Ascending aorta (tissue), 2 donors: Measurements from ENCODE around the gene CLN5. TPM values are rescaled to one million over a fixed set of nuclear protein-coding genes. Genes with fewer than 3 reads are reported as not detected.

ENCODE experiments used
- DNase-seq, 2 donors: peaks; one replicate each; pipeline ENCODE4 v3.0.0-alpha.2; 2019; ENCODE audit warnings: low spot score in 2 of 2
- H3K27ac ChIP-seq, 2 donors: fragments of 200-600 bp; sonication (generic); one replicate each; pipeline ENCODE4 v1.5.1; 2016 to 2017; ENCODE audit warnings: mild to moderate bottlenecking in 1 of 2
- H3K27me3 ChIP-seq: fragments of 200-600 bp; sonication (generic); one replicate; pipeline ENCODE4 v1.5.1; 2017
- H3K36me3 ChIP-seq, 2 donors: fragments of 200-600 bp; sonication (generic); one replicate each; pipeline ENCODE4 v1.5.1; 2016
- H3K4me1 ChIP-seq, 2 donors: fragments of 200-600 bp; sonication (generic); one replicate each; pipeline ENCODE4 v1.5.1; 2016 to 2017; ENCODE audit warnings: mild to moderate bottlenecking in 1 of 2
- H3K4me3 ChIP-seq, 2 donors: fragments of 200-600 bp; sonication (generic); one replicate each; pipeline ENCODE4 v1.5.1; 2016 to 2017; ENCODE audit warnings: mild to moderate bottlenecking in 1 of 2
- H3K9me3 ChIP-seq, 2 donors: fragments of 200-600 bp; sonication (generic); one replicate each; pipeline ENCODE4 v1.5.1; 2016
- intact Hi-C: fragments of 100-400 bp; cut with DNase I; formaldehyde crosslinking; loops from one replicate; pipeline ENCODE4 v1.15.1; 2023
- total RNA-seq: library from RNA; depleted of rRNA; stranded (reverse); fragments of >200 nt; gene quantifications from one replicate; pipeline ENCODE4 v1.1.0, GENCODE V29; 2016
- TF ChIP-seq, protein P1 (sequence below), 3 experiments: fragments of 200-600 bp in 2 of 3; fragments of 450-650 bp in 1 of 3; sonication (generic) in 2 of 3; IDR thresholded peaks; one replicate each; pipeline ENCODE4 v1.5.1; 2016 to 2019; ENCODE audit warnings: antibody characterized with exemption in 3 of 3, mild to moderate bottlenecking in 1 of 3, moderate library complexity in 1 of 3

Gene CLN5
- total RNA-seq, 1 donor from 2014 or later: 2.0 TPM

DNA sequence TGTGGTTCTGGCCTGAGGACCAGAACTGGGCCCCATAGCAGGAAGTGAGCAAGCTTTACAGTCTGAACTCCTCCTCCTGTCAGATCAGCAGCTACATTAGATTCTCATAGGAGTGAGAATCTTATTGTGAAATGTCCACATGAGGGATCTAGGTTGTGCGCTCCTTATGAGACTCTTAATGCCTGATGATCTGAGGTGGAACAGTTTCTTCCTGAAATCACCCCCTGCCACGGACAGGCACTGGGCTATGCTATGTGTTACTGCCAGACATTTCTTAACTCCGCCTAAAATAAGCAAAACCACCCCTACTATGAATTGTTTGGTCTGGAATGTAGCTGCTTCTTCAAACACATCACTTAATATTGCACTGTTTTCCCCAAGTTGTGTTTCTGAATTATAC lies 30.5 kb downstream of the CLN5 start:
- Histone ChIP-seq H3K27ac (peak overlapping the region; percentile 36 to 61), H3K4me1 (peaks cover 4 to 33% of the 10 kb centered on the region in 2 donors), H3K4me3 (peak overlapping the region; percentile 23 to 100), H3K36me3 (peaks cover 4 to 8% of the 10 kb centered on the region in 2 donors), H3K27me3 (no peaks in the 10 kb centered on the region), H3K9me3 (no peaks in the 10 kb centered on the region)
- DNase-seq: no peak
- intact Hi-C loops: loop anchor here (10.0 kb wide), 2 partner anchors 138 to 1478 kb away; partner anchors contain the start of genes KCTD12 and UCHL3
- TF ChIP-seq, protein P1, sequence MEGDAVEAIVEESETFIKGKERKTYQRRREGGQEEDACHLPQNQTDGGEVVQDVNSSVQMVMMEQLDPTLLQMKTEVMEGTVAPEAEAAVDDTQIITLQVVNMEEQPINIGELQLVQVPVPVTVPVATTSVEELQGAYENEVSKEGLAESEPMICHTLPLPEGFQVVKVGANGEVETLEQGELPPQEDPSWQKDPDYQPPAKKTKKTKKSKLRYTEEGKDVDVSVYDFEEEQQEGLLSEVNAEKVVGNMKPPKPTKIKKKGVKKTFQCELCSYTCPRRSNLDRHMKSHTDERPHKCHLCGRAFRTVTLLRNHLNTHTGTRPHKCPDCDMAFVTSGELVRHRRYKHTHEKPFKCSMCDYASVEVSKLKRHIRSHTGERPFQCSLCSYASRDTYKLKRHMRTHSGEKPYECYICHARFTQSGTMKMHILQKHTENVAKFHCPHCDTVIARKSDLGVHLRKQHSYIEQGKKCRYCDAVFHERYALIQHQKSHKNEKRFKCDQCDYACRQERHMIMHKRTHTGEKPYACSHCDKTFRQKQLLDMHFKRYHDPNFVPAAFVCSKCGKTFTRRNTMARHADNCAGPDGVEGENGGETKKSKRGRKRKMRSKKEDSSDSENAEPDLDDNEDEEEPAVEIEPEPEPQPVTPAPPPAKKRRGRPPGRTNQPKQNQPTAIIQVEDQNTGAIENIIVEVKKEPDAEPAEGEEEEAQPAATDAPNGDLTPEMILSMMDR (IDR thresholded peaks at IDR 0.05): no peak

DNA sequence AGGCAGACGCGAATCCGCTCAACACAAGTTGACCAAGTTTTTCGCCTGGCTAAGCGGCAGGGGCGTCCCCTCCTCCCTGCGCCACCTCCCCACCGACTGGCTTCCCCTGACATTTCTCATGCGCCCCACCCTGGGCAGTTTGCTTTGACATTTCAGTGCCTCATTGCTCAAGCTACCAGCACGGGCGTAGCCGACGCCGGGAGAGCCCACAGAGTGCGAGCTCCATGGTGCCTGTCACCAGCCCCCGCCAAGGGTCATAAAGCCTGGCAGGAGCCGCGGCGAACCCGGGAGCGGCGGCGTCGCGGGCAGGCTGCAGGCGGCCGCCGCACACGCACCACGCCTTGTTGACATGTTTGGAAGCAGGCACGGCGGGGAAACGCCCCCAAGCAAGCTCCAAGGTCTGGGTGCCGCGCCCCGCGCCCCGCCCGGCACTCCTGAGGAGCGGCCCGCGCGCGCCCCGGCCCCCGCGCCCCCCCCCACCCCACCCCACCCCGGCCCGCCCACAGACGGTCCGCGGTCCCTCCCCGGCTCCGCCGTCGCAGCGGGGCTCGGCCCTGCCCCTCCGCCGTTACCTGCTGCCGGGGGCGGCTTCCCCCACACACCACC lies 34.5 kb downstream of the CLN5 start:
- intact Hi-C loops: loop anchor here (5.0 to 10.0 kb wide), 4 partner anchors 142 to 1482 kb away; partner anchors contain the start of genes KCTD12, MYCBP2 and UCHL3
- TF ChIP-seq, protein P1 (IDR thresholded peaks at IDR 0.05): no peak
- Histone ChIP-seq H3K9me3 (no peaks in the 10 kb centered on the region), H3K36me3 (no peaks in the 10 kb centered on the region), H3K27me3 (no peaks in the 10 kb centered on the region), H3K4me3 (peak overlapping the region; percentile 88 to 100), H3K27ac (peak overlapping the region; percentile 95 to 100), H3K4me1 (peaks cover 4 to 10% of the 10 kb centered on the region in 2 donors)
- DNase-seq: peak; percentile 55 to 92

DNA sequence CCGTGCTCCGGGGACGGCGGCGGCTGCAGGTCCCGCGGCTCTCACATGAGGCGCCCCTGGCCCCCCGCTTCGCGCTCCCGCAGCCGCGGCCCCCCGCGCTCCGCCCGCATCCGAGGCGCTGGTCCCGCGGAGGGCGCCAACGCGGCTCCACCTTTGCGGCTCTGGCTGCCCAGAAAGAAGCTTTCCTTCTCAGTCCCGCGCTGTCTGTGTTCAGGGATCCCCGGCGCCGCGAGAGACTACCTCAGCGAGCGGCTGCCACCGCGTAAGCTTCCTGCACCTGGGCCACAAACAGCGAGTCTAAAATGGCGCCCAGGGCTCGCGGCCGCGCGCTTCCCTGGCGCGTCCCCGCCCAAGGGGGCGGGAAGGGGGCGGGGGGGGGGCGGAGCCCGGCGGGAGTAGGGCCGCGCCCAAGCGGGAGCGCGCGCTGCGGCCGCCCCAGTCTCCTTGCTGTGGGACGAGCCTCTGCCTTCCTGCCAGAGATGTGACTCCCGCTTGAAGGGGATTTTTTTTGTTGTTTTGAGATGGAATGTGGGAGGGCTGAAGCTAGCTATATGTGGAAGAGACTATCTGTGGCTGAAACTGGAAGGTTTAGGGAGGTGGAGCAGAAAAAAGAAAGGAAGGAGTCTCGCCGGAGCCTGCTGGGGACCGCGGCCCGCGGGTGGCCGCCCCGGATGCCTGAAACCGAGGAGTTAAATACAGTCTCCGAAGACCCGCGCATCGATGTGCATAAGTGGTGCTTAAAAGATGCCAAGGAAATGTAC lies 35.2 kb downstream of the CLN5 start, which contains the start of gene FBXL3:
Gene FBXL3 (minus strand): TSS at position 299 of the 761 bp plus-strand sequence. CDS start 5,299 bp downstream, outside the sequence.
- intact Hi-C loops: loop anchor here (1.0 to 10.0 kb wide), 5 partner anchors 35 to 1482 kb away; partner anchors contain the start of genes CLN5, KCTD12, MYCBP2 and UCHL3
- TF ChIP-seq, protein P1 (IDR thresholded peaks at IDR 0.05): no peak
- H3K4me3 ChIP-seq: peak within 1 kb of the TSS; percentile 88 to 100
- H3K9me3 ChIP-seq: no peaks in the 10 kb centered on the region
- H3K27me3 ChIP-seq: no peaks in the 10 kb centered on the region
- DNase-seq: peak; percentile 36 to 91
- H3K27ac ChIP-seq: peak within 1 kb of the TSS; percentile 95 to 100
- H3K36me3 ChIP-seq: no peaks in the 10 kb centered on the region
- peaks cover 0 to 6% of the 10 kb centered on the region in 2 donors for H3K4me1 ChIP-seq

DNA sequence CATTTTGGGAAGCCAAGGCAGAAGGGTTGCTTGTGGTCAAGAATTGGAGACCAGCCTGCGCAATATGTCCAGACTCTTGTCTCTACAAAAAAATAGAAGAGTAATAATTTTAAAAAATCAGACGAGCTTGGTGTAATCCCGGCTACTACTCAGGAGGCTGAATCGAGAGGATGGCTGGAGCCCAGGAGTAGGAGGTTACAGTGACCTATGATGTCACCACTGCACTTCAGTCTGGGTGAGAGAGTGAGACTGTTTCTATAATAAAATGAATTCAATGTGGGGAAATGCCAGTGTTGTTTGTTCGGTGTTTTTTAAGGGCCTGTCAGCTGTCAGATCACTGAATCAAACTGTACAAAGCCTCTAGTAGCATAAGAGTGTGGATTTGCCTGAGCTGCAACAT lies 36.3 kb downstream of the CLN5 start:
- TF ChIP-seq, protein P1 (IDR thresholded peaks at IDR 0.05): no peak
- peak in 1 of 2 donors; percentile 70 for DNase-seq
- H3K27ac ChIP-seq: peak overlapping the region; percentile 95 to 100
- intact Hi-C loops: loop anchor here (5.0 to 10.0 kb wide), 4 partner anchors 143 to 1483 kb away; partner anchors contain the start of genes KCTD12, MYCBP2 and UCHL3
- H3K4me1 ChIP-seq: peaks cover 0 to under 1% of the 10 kb centered on the region in 2 donors
- no peaks in the 10 kb centered on the region for H3K36me3 ChIP-seq
- H3K27me3 ChIP-seq: no peaks in the 10 kb centered on the region
- no peaks in the 10 kb centered on the region for H3K9me3 ChIP-seq
- peak overlapping the region in 1 of 2 donors; percentile 100 for H3K4me3 ChIP-seq

DNA sequence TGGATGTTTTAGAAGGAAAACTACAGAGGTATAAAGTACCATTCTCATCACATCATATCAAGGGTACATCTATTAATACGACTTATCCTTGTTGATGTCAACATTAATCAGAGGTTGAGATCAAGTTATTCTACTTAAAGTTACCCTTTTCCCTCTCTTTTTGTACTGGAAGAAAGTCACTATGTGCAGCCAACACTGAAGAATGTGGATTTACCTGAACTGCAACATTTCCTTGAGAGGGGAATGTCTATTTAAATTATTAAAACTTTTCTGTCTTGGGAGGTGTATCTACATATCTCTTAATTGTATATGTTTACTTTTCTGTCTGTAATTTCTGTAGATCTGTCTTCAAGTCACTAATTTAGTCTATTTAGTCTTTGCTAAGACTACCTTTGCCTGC lies 37.6 kb downstream of the CLN5 start:
- intact Hi-C loops: loop anchor here (5.0 to 10.0 kb wide), 4 partner anchors 145 to 1485 kb away; partner anchors contain the start of genes KCTD12, MYCBP2 and UCHL3
- Histone ChIP-seq H3K27me3 (no peaks in the 10 kb centered on the region), H3K9me3 (no peaks in the 10 kb centered on the region), H3K4me3 (no peak overlapping the region), H3K36me3 (no peaks in the 10 kb centered on the region), H3K27ac (no peak overlapping the region), H3K4me1 (no peaks in the 10 kb centered on the region)
- no peak for DNase-seq
- TF ChIP-seq, protein P1 (IDR thresholded peaks at IDR 0.05): no peak
